DMS153 treated with DMSO at 0.1 percent for 48 hours (cell line): ENCODE measurements around the gene TASP1.

Experiments used
- DNase-seq: peaks from one replicate; lab custom pipeline; 2025; ENCODE audit not compliant: unreplicated experiment; lab: John Stamatoyannopoulos, UW

The TASP1 gene

GRCh38 chr20:13449868-13450434 is 188.8 kb downstream of the TASP1 start:
- DNase-seq: no peak

GRCh38 chr20:13447385-13448180 is 191.1 kb downstream of the TASP1 start:
- no peak for DNase-seq

- no peak for DNase-seq
These were observed 195.0 kb downstream of the TASP1 start for GRCh38 chr20:13443690-13444089.

GRCh38 chr20:13442986-13443385 is 195.7 kb downstream of the TASP1 start:
- no peak for DNase-seq

GRCh38 chr20:13441388-13441787 is 197.3 kb downstream of the TASP1 start:
- no peak for DNase-seq

- DNase-seq: no peak
These were observed 202.2 kb downstream of the TASP1 start for GRCh38 chr20:13436530-13436929.

GRCh38 chr20:13432126-13432525 is 206.6 kb downstream of the TASP1 start:
- no peak for DNase-seq

GRCh38 chr20:13430346-13431002 is 208.3 kb downstream of the TASP1 start:
- DNase-seq: no peak

- no peak for DNase-seq
These were observed 210.0 kb downstream of the TASP1 start for GRCh38 chr20:13428684-13429083.

- no peak for DNase-seq
These were observed 211.9 kb downstream of the TASP1 start for GRCh38 chr20:13426870-13427269.

- no peak for DNase-seq
These were observed 213.2 kb downstream of the TASP1 start for GRCh38 chr20:13425381-13426135.

- DNase-seq: no peak
These were observed 214.4 kb downstream of the TASP1 start for GRCh38 chr20:13424174-13424833.

GRCh38 chr20:13423472-13424173 is 215.1 kb downstream of the TASP1 start:
- DNase-seq: no peak

- DNase-seq: no peak
These were observed 216.1 kb downstream of the TASP1 start for GRCh38 chr20:13422637-13423036.

- DNase-seq: no peak
These were observed 218.1 kb downstream of the TASP1 start for GRCh38 chr20:13420625-13421024.

- DNase-seq: no peak
These were observed 219.3 kb downstream of the TASP1 start for GRCh38 chr20:13419477-13419876.

- DNase-seq: no peak
These were observed 220.2 kb downstream of the TASP1 start for GRCh38 chr20:13418263-13419229.

GRCh38 chr20:13416531-13416930 is 222.2 kb downstream of the TASP1 start:
- DNase-seq: no peak

GRCh38 chr20:13412806-13413445 is 225.8 kb downstream of the TASP1 start:
- no peak for DNase-seq
